ENCODE data around the gene RAB3B. TPM values are rescaled to one million over a fixed set of nuclear protein-coding genes. Genes with fewer than 3 reads are reported as not detected.

RAB3B gene
- total and polyA plus RNA-seq, 2 of the 4 experiments (the other 2 are of a cell fraction): 33.6 to 78.5 TPM

DNA sequence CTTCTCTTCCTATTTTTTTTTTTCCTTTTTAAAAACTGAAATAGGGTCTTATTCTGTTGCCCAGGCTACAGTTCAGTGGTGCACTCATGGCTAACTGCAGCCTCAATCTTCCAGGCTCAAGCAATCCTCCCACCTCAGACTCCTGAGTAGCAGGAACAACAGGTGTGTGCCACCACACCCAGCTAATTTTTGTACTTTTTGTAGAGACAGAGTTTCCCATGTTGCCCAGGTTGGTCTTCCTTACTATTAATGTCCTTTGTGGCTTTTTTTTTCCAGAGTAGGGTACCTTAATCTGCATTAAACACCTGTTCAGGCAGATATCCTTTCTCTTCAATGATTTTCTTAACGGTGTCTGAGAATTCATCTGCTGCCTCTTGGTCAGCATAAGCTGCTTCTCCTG is 47.4 kb upstream of the RAB3B start:
- ChIA-PET POLR2A (ENCODE audit: unreplicated experiment) (no interaction called here), CTCF (interaction anchor here (0.6 kb wide), 1 partner anchor 186 kb away, joined by 4 read pairs; no protein-coding TSS in a partner anchor)
- H4K5ac ChIP-seq (ENCODE audit: low read depth, low read length): no peak overlapping the region
- dilution Hi-C loops (cut with HindIII; ENCODE audit: low sequenced_read_pairs, unreplicated experiment) (no loop called here), in situ Hi-C loops (cut with MboI; ENCODE audit: low sequenced_read_pairs) (no loop called here), intact Hi-C loops (cut with micrococcal nuclease) (no loop called here)
- no peak overlapping the region for H3K4me2 ChIP-seq (ENCODE audit: low read depth, low read length)
- H2AK5ac ChIP-seq (ENCODE audit: low read depth, low read length): no peak overlapping the region
- no peak overlapping the region for H3K9ac ChIP-seq (ENCODE audit: low read depth, low read length)
- H3K79me1 ChIP-seq (ENCODE audit: low read depth in 1 of 2, low read length in 2 of 2): peaks cover 13 to 21% of the 10 kb centered on the region in 2 experiments
- H3K56ac ChIP-seq (ENCODE audit: extremely low read depth, insufficient read depth, low read length): no peak overlapping the region
- peaks cover 4% of the 10 kb centered on the region for H4K20me1 ChIP-seq (ENCODE audit: insufficient read depth, low read length)
- H3K27me3 ChIP-seq (ENCODE audit: control insufficient read depth, insufficient read depth, low read length): no peaks in the 10 kb centered on the region
- no peak overlapping the region for H3K18ac ChIP-seq (ENCODE audit: low read depth, low read length)
- no peak overlapping the region for H2BK15ac ChIP-seq (ENCODE audit: low read depth, low read length)
- no peak overlapping the region for H3K23ac ChIP-seq (ENCODE audit: low read depth, low read length)
- H3K4me3 ChIP-seq (ENCODE audit: insufficient read depth, low read depth, low read length): no peak overlapping the region
- H4K91ac ChIP-seq (ENCODE audit: insufficient read depth, low read depth, low read length): no peak overlapping the region
- DNase-seq (no peak), ATAC-seq (ENCODE audit: low read depth) (no peak)
- H2AFZ ChIP-seq (replicated peaks; ENCODE audit: low read length, poor library complexity): no peak overlapping the region
- no peak overlapping the region for H2BK120ac ChIP-seq (ENCODE audit: low read depth, low read length)
- H4K8ac ChIP-seq (ENCODE audit: low read depth in 2 of 2, low read length in 2 of 2): no peak overlapping the region
- no peaks in the 10 kb centered on the region for H3K9me3 ChIP-seq (ENCODE audit: control insufficient read depth, insufficient read depth, low read length)
- no peaks in the 10 kb centered on the region for H3K9me1 ChIP-seq (ENCODE audit: insufficient read depth, low read length)
- peaks cover 2% of the 10 kb centered on the region; the same call in 1 of the 2 replicates for H3K4me1 ChIP-seq (ENCODE audit: control insufficient read depth, insufficient read depth, low read length)
- H2BK5ac ChIP-seq (ENCODE audit: low read depth, low read length, poor library complexity, severe bottlenecking): no peak overlapping the region
- no peak overlapping the region for H2BK20ac ChIP-seq (ENCODE audit: low read depth, low read length)
- no peak overlapping the region for H3K14ac ChIP-seq (replicated peaks; ENCODE audit: low read depth, low read length)
- H3K36me3 ChIP-seq (ENCODE audit: control insufficient read depth, insufficient read depth, low read length): peaks cover 12% of the 10 kb centered on the region
- no peak overlapping the region for H2AK9ac ChIP-seq (replicated peaks; ENCODE audit: low read depth, low read length, poor library complexity)
- peak overlapping the region; percentile 25; the same call in 1 of the 2 replicates for H3K27ac ChIP-seq (ENCODE audit: insufficient read depth, low read length)
- BruUV-seq (replicated peaks): no TSS peak
- no CpG with 5 or more reads among the region's 1 CpG for WGBS, 2 experiments (ENCODE audit: extremely low coverage in 2 of 2, insufficient read length in 1 of 2)
- TF ChIP-seq BHLHE40 (IDR thresholded peaks at IDR 0.05; ENCODE audit: low read depth, low read length): no peak
- TF ChIP-seq RFX5 (IDR thresholded peaks at IDR 0.05; ENCODE audit: low read depth, low read length): no peak
- TF ChIP-seq CEBPB (IDR thresholded peaks at IDR 0.05; ENCODE audit: low read depth, low read length): no peak
- no peak overlapping the region for H3K4ac ChIP-seq (ENCODE audit: low read depth, low read length)

Data from IMR-90 (cell line).